Brain microvascular endothelial cell (primary cell): Measurements from ENCODE around the gene CLMP.

ENCODE experiments used
- DNase-seq: peaks from one replicate; pipeline ENCODE4 v3.0.0-alpha.2; 2020
- H3K27ac ChIP-seq: fragments of 250-450 bp; sonication (Bioruptor Pico); 2 replicates; pipeline ENCODE4 v1.5.1; 2020; ENCODE audit warnings: mild to moderate bottlenecking, moderate library complexity
- H3K27me3 ChIP-seq: fragments of 250-450 bp; sonication (Bioruptor Pico); replicated peaks from 2 replicates; pipeline ENCODE4 v1.5.1; 2020; ENCODE audit warnings: mild to moderate bottlenecking
- H3K36me3 ChIP-seq: fragments of 250-450 bp; sonication (Bioruptor Pico); replicated peaks from 2 replicates; pipeline ENCODE4 v1.5.1; 2020; ENCODE audit warnings: mild to moderate bottlenecking
- H3K4me3 ChIP-seq: 2 replicates; pipeline ENCODE4 v1.5.1; 2011; ENCODE audit warnings: low read depth, mild to moderate bottlenecking, control low read depth, low read length, moderate library complexity
- in situ Hi-C: cut with HindIII; loops from 2 replicates; pipeline ENCODE4 v1.10.0; 2017; ENCODE audit warnings: low sequenced_read_pairs, low pct_ligation_motif_present
- TF ChIP-seq, protein P1 (sequence below): IDR thresholded peaks from 2 replicates; pipeline ENCODE4 v1.5.1; 2011; ENCODE audit warnings: low read depth, mild to moderate bottlenecking, moderate library complexity, low read length, control low read depth, inconsistent platforms; ENCODE audit errors: missing control alignments

The CLMP gene, protein sequence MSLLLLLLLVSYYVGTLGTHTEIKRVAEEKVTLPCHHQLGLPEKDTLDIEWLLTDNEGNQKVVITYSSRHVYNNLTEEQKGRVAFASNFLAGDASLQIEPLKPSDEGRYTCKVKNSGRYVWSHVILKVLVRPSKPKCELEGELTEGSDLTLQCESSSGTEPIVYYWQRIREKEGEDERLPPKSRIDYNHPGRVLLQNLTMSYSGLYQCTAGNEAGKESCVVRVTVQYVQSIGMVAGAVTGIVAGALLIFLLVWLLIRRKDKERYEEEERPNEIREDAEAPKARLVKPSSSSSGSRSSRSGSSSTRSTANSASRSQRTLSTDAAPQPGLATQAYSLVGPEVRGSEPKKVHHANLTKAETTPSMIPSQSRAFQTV

DNA sequence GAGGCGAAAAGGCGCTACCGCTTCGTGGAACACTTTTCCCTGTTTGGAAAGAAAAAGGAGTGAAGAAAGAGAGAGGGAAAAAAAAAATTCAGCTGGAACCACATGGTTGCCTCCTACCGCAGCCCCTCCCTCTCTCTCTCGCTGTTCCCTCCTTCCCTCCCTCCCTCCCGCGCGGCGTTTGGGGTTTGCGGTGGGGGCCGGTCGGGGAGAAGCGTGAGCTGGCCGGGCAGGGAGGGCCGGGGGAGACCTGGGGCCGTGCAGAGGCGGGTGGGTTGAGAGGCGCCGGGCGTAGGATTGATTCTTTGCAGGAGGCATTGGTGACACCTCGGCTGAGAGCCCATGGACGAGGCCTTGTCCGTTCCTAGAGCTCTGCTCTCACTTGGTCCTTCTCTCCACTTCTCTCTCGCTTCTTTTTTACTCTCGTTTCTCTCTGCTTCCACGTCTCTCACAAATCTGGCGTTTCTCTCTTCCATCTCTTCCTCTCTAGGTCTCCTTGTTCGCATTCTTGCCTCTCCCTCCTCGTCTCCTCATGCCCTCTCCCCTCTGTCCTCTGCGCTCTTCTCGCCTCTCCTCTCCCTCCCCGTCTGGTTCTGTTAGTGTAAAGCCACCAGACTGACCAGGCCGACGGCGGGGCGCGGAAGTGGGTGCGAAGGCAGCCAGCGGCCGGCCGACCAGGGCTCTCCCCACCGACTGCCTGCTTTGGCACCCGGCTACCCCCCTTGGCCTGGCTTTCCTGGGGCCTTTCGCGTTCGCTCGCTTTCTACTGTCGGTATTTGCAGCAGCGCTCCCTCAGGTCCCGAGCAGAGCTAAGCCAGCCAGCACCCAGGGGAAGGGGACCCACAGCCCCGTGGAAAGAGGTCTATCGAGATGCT lies at the start of gene CLMP:
TSS of gene CLMP (minus strand) at position 61 of the 872 bp plus-strand sequence. CDS start 308 bp downstream, outside the sequence.
- peak within 1 kb of the TSS; percentile 1 for H3K27ac ChIP-seq
- peak within 1 kb of the TSS; percentile 76 for H3K4me3 ChIP-seq
- TF ChIP-seq, protein P1, sequence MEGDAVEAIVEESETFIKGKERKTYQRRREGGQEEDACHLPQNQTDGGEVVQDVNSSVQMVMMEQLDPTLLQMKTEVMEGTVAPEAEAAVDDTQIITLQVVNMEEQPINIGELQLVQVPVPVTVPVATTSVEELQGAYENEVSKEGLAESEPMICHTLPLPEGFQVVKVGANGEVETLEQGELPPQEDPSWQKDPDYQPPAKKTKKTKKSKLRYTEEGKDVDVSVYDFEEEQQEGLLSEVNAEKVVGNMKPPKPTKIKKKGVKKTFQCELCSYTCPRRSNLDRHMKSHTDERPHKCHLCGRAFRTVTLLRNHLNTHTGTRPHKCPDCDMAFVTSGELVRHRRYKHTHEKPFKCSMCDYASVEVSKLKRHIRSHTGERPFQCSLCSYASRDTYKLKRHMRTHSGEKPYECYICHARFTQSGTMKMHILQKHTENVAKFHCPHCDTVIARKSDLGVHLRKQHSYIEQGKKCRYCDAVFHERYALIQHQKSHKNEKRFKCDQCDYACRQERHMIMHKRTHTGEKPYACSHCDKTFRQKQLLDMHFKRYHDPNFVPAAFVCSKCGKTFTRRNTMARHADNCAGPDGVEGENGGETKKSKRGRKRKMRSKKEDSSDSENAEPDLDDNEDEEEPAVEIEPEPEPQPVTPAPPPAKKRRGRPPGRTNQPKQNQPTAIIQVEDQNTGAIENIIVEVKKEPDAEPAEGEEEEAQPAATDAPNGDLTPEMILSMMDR = no peak
- H3K27me3 ChIP-seq = no peaks in the 10 kb centered on the region
- H3K36me3 ChIP-seq = no peaks in the 10 kb centered on the region
- in situ Hi-C loops = no loop called here
- no peak for DNase-seq

DNA sequence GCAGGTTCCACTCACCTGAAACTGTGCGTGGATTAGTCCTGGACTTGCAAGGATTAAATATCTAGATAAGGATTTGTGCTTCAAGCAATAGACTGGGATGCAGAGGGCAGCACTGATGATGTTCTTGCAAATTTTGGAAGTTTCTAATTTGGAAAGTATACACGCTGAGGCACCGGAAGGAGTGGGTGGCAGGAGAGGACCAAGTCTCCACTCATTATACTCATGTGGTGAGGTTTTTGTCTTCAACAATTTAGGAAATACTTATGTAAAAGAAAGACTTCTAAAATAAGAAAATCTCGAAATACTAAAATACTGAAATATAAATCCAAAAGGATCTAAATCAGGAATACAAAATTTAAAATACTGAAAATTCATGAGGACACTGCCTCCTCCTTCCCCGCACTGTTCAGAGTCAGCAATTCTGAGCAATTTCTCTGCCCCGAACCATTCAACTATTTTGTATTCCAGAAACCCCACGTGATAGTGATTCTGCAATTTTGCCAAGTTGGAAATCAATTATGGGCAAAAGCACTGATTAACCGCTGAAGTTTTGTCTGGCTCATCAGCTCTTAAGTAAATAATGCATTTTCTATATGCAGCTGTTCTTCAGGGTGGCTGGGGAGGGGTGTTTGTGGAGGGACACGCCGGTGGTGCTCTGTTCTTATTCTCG lies 47.0 kb upstream of the CLMP start:
- H3K27me3 ChIP-seq = no peaks in the 10 kb centered on the region
- H3K36me3 ChIP-seq = no peaks in the 10 kb centered on the region
- in situ Hi-C loops = loop anchor here (25.0 kb wide), 1 partner anchor 130 kb away; no protein-coding TSS in a partner anchor
- H3K27ac ChIP-seq = no peak overlapping the region
- no peak overlapping the region for H3K4me3 ChIP-seq
- no peak for DNase-seq
- TF ChIP-seq, protein P1 = no peak

DNA sequence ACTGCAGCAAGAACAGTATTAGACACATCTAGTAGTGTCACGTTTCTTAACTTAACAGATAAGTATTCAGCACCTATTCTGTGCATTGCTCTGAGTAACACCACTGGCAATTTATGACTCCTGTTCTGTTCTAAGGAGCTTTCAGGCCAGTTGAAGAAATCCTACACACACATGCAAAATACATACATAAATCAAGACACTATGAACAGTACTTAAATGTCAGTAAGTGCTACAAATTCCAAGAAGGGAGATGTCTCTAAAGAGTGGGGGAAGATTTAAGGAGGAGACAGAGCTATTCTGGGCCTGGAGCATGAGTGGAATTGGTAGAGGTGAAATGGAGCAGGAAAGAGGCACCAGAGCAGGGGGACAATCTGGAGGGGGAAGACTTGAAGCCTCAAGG lies 46.2 kb upstream of the CLMP start:
- Histone ChIP-seq H3K36me3 (no peaks in the 10 kb centered on the region), H3K4me3 (no peak overlapping the region), H3K27me3 (no peaks in the 10 kb centered on the region), H3K27ac (no peak overlapping the region)
- TF ChIP-seq, protein P1 = no peak
- DNase-seq = no peak
- in situ Hi-C loops = loop anchor here (25.0 kb wide), 1 partner anchor 129 kb away; no protein-coding TSS in a partner anchor

DNA sequence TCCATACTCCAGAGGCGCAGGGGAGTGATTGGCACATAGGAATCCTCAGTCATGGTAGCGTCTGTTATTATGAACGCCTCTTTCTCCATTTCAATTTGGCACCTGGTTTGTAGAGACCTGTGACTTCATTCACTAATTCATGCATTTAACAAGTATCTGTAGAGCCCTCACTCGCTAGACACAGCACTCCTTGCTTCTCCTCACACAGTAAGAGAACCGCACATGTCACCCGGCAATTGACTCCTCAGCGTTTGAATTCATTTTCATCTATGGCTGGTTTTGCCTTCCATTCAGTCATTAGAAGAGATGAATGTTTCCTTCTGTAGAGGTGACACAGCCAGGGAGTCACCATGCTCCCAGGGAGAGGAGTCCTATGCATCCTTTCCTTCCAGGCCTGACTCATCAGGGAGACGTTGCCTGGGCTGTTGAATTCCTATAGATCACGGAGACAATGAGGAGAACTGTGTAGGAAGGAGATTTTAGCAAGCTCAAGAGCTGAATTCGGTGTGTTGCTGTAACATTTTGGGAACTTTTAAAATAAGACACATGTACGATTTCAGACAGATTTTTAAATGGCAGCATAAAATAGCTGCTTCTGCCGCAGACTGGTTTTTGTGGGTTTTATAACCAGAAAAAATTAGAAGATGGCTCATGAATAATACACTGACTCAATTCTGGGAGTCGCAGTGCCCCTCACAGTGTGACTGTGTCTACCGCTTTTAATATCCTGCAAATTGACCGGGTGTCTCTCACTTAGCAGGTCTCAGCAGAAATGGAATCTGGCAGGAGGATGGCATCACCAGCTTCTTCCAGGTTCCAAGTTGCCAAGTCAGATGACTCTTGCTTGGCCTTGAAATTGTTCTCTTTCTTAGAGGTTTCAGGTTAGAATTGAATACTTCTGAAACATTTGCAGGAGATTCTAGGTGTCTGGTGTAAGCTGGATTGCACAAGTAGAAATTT lies 44.4 kb upstream of the CLMP start:
- in situ Hi-C loops = loop anchor here (25.0 kb wide), 1 partner anchor 127 kb away; no protein-coding TSS in a partner anchor
- H3K36me3 ChIP-seq = no peaks in the 10 kb centered on the region
- TF ChIP-seq, protein P1 = no peak
- no peak overlapping the region for H3K4me3 ChIP-seq
- no peak overlapping the region for H3K27ac ChIP-seq
- DNase-seq = no peak
- H3K27me3 ChIP-seq = no peaks in the 10 kb centered on the region

DNA sequence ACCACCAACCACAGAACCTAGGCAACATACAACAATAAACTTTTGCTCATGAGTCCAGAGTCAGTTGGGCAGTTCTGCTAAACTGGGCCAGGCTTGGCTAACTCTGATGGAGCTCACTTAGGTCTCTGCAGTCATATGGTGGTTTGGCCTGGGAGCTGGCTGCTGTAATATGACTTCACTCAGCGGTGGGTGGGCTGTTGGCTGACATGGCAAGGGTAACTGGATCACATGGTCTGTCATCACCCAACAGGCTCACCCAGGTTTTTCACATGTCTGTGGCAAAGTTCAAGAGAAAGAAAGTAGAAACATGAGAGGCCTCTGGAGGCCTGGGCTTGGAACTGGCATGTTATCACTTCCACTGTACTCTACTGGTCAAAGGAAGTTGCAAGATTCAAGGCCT lies 43.2 kb upstream of the CLMP start:
- TF ChIP-seq, protein P1 = no peak
- H3K4me3 ChIP-seq = no peak overlapping the region
- no peak overlapping the region for H3K27ac ChIP-seq
- DNase-seq = no peak
- no peaks in the 10 kb centered on the region for H3K36me3 ChIP-seq
- in situ Hi-C loops = loop anchor here (25.0 kb wide), 1 partner anchor 126 kb away; no protein-coding TSS in a partner anchor
- no peaks in the 10 kb centered on the region for H3K27me3 ChIP-seq
